Muscle layer of duodenum (tissue), 2 donors: ENCODE data around the gene ZRANB3.
"Not testable (repeated sequence)": the region's sequence is repeated elsewhere in the genome, so short reads cannot be mapped to it uniquely, and the experiment has no call there.

Source experiments
- H3K27ac ChIP-seq: one replicate; pipeline ENCODE4 v1.7.0; 2013; ENCODE audit warnings: mild to moderate bottlenecking, low read length
- H3K27me3 ChIP-seq: one replicate; pipeline ENCODE4 v1.7.0; 2013; ENCODE audit warnings: low read depth, mild to moderate bottlenecking, control low read depth, low read length
- H3K36me3 ChIP-seq, 2 donors: one replicate each; pipeline ENCODE4 v1.7.0; 2013; ENCODE audit warnings: low read length in 2 of 2, control low read depth in 1 of 2, mild to moderate bottlenecking in 1 of 2; ENCODE audit not compliant: insufficient read depth in 2 of 2, control insufficient read depth in 1 of 2
- H3K4me1 ChIP-seq, 2 donors: one replicate each; pipeline ENCODE4 v1.7.0; 2013; ENCODE audit warnings: low read length in 2 of 2, mild to moderate bottlenecking in 2 of 2, control low read depth in 1 of 2, moderate library complexity in 1 of 2; ENCODE audit not compliant: insufficient read depth in 2 of 2, control insufficient read depth in 1 of 2
- H3K4me3 ChIP-seq, 2 donors: one replicate each; pipeline ENCODE4 v1.7.0; 2013; ENCODE audit warnings: low read length in 2 of 2, low read depth in 1 of 2, mild to moderate bottlenecking in 1 of 2
- H3K9me3 ChIP-seq, 2 donors: one replicate each; pipeline ENCODE4 v1.7.0; 2013; ENCODE audit warnings: low read length in 2 of 2, control low read depth in 1 of 2, mild to moderate bottlenecking in 1 of 2; ENCODE audit not compliant: control insufficient read depth in 1 of 2
- donor health status: healthy.

Gene ZRANB3

GRCh38 chr2:135327146-135327545, 203.9 kb downstream of the ZRANB3 start:
- no peak overlapping the region for H3K4me3 ChIP-seq
- H3K27ac ChIP-seq = no peak overlapping the region
- no peaks in the 10 kb centered on the region for H3K27me3 ChIP-seq
- H3K4me1 ChIP-seq = no peaks in the 10 kb centered on the region
- peaks cover 0 to 5% of the 10 kb centered on the region in 2 donors for H3K9me3 ChIP-seq
- H3K36me3 ChIP-seq = no peaks in the 10 kb centered on the region

- H3K27ac ChIP-seq = no peak overlapping the region
- no peaks in the 10 kb centered on the region for H3K27me3 ChIP-seq
- no peaks in the 10 kb centered on the region for H3K4me1 ChIP-seq
- H3K4me3 ChIP-seq = no peak overlapping the region
- H3K36me3 ChIP-seq = no peaks in the 10 kb centered on the region
- H3K9me3 ChIP-seq = no peaks in the 10 kb centered on the region
These were observed 210.3 kb downstream of the ZRANB3 start for GRCh38 chr2:135320465-135321355.

GRCh38 chr2:135318808-135319207, 212.2 kb downstream of the ZRANB3 start:
- Histone ChIP-seq H3K4me1 (no peaks in the 10 kb centered on the region), H3K27ac (no peak overlapping the region), H3K9me3 (no peaks in the 10 kb centered on the region), H3K36me3 (no peaks in the 10 kb centered on the region), H3K27me3 (no peaks in the 10 kb centered on the region), H3K4me3 (no peak overlapping the region)

GRCh38 chr2:135317375-135317774, 213.6 kb downstream of the ZRANB3 start:
- no peaks in the 10 kb centered on the region for H3K27me3 ChIP-seq
- H3K4me1 ChIP-seq = no peaks in the 10 kb centered on the region
- H3K4me3 ChIP-seq = no peak overlapping the region
- H3K27ac ChIP-seq = no peak overlapping the region
- no peaks in the 10 kb centered on the region for H3K9me3 ChIP-seq
- no peaks in the 10 kb centered on the region for H3K36me3 ChIP-seq

GRCh38 chr2:135311962-135312361, 219.1 kb downstream of the ZRANB3 start:
- no peaks in the 10 kb centered on the region for H3K4me1 ChIP-seq

GRCh38 chr2:135311268-135311667, 219.8 kb downstream of the ZRANB3 start:
- H3K36me3 ChIP-seq = no peaks in the 10 kb centered on the region
- H3K27ac ChIP-seq = no peak overlapping the region

More at GRCh38 chr2:135311962-135312361, 219.1 kb downstream of the ZRANB3 start:
- no peak overlapping the region for H3K4me3 ChIP-seq
- no peaks in the 10 kb centered on the region for H3K36me3 ChIP-seq
- no peak overlapping the region for H3K27ac ChIP-seq
- no peaks in the 10 kb centered on the region for H3K9me3 ChIP-seq
- no peaks in the 10 kb centered on the region for H3K27me3 ChIP-seq

GRCh38 chr2:135304694-135305093, 226.3 kb downstream of the ZRANB3 start:
- no peak overlapping the region for H3K27ac ChIP-seq
- no peak overlapping the region for H3K4me3 ChIP-seq
- H3K9me3 ChIP-seq = peaks cover 0 to 10% of the 10 kb centered on the region in 2 donors
- no peaks in the 10 kb centered on the region for H3K27me3 ChIP-seq
- H3K4me1 ChIP-seq = no peaks in the 10 kb centered on the region
- peaks cover 0 to 5% of the 10 kb centered on the region in 2 donors for H3K36me3 ChIP-seq

More at GRCh38 chr2:135311268-135311667, 219.8 kb downstream of the ZRANB3 start:
- H3K9me3 ChIP-seq = no peaks in the 10 kb centered on the region
- H3K4me3 ChIP-seq = no peak overlapping the region
- no peaks in the 10 kb centered on the region for H3K27me3 ChIP-seq
- no peaks in the 10 kb centered on the region for H3K4me1 ChIP-seq

GRCh38 chr2:135299658-135300244, 231.3 kb downstream of the ZRANB3 start:
- H3K27me3 ChIP-seq = no peaks in the 10 kb centered on the region
- no peaks in the 10 kb centered on the region for H3K4me1 ChIP-seq
- H3K9me3 ChIP-seq = peaks cover 0 to 9% of the 10 kb centered on the region in 2 donors
- H3K4me3 ChIP-seq = no peak overlapping the region
- H3K36me3 ChIP-seq = peaks cover 0 to 14% of the 10 kb centered on the region in 2 donors
- no peak overlapping the region for H3K27ac ChIP-seq

GRCh38 chr2:135299165-135299564, 231.9 kb downstream of the ZRANB3 start:
- no peaks in the 10 kb centered on the region for H3K4me1 ChIP-seq
- H3K27ac ChIP-seq = no peak overlapping the region
- H3K36me3 ChIP-seq = peaks cover 0 to 14% of the 10 kb centered on the region in 2 donors
- H3K4me3 ChIP-seq = no peak overlapping the region
- peaks cover 0 to 11% of the 10 kb centered on the region in 2 donors for H3K9me3 ChIP-seq
- H3K27me3 ChIP-seq = no peaks in the 10 kb centered on the region

- H3K4me3 ChIP-seq, H3K36me3 ChIP-seq, H3K4me1 ChIP-seq, H3K27me3 ChIP-seq, H3K27ac ChIP-seq: not testable (repeated sequence)
- H3K9me3 ChIP-seq = peaks cover 0 to 11% of the 10 kb centered on the region in 2 donors
These were observed 243.9 kb downstream of the ZRANB3 start for GRCh38 chr2:135287121-135287520.

GRCh38 chr2:135285391-135285790, 245.6 kb downstream of the ZRANB3 start:
- Histone ChIP-seq H3K4me3 (no peak overlapping the region), H3K4me1 (no peaks in the 10 kb centered on the region), H3K27me3 (no peaks in the 10 kb centered on the region), H3K36me3 (no peaks in the 10 kb centered on the region), H3K9me3 (peaks cover 0 to 9% of the 10 kb centered on the region in 2 donors), H3K27ac (no peak overlapping the region)
